Raji (cell line): ENCODE results near the gene KLHDC4.

Source experiments
- POLR2A ChIP-seq: IDR thresholded peaks from 2 replicates; pipeline ENCODE4 v1.6.1; 2011; ENCODE audit warnings: low read depth, low read length, control low read depth; ENCODE audit not compliant: insufficient read depth

KLHDC4 gene

DNA sequence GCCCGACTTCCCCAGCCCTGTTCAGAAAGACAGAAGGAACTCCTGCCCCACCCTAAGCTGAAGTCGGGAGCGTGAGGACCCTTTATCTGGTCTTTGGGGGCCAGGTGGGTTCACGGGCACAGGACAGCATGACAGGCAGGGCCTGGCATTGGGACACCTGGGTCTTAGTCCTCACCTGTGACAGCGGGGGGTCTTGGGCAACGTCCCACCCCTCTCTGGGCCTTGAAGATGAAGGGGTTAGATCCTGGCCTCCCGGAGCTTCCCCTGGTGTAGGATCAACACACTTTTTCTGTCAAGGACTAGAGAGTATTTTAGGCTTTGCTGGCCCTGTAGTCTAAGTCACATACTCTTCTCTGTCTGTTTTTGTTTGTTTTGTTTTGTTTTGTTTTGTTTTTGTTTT lies 98.3 kb downstream of the KLHDC4 start:
- no peak for TF ChIP-seq POLR2A

DNA sequence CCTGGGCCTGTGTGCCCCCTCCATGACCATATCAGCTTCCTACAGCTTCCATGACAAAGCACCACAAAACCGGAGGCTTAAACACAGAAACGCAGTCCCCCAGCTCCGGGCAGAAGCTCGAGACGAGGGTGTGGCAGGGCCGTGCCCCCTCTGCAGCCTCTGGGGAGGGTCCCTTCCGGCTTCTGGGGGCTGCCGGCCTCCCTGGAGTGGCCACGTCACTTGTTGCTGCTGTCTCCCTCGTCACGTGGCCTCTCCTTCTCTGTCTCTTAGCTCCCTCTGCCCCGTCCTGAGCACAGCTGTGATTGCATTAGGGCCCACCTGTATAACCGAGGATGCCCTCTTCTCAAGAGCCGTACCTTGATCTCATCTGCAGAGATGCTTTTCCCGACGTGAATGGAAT lies 98.9 kb downstream of the KLHDC4 start:
- TF ChIP-seq POLR2A, result no peak

DNA sequence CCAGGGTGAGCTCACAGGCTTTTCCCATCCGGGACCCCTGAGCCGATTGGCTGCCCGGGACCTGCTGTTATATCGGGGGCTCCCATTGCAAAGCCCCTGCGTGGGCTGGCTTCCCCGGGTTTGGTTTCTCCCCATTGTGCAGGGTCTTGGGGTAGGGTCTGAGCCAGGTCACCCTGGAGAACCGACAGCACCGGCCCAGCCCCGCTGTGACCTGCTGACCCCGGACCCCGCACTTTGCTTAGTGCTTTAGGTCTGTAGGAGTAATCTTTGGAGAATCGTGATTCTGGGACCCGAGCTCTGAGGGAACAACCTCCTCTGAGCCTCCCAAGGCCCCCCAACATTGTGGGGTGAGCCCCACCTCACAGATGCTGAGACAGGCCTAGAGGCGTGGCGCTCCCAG lies 100.6 kb downstream of the KLHDC4 start:
- TF ChIP-seq POLR2A, result no peak

DNA sequence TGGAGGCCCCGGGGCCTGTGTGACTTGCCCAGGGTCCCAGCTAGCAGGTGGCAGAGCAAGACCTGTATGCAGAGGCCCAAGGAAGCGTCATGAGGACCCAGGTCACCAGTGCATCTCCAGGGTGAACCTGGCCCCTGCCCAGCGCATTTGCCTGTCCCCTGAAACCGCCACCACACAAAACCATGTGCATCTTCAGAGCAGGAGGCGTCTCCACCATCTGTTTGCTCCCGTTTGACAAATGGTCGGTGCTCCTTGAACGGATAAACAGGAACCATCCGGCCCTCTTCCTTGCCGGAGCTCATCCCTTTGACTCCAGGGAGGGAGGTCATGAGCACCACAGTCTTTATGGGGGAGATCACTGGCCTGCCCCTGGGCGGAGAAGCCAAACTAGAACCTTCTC lies 101.0 kb downstream of the KLHDC4 start:
- no peak for TF ChIP-seq POLR2A

DNA sequence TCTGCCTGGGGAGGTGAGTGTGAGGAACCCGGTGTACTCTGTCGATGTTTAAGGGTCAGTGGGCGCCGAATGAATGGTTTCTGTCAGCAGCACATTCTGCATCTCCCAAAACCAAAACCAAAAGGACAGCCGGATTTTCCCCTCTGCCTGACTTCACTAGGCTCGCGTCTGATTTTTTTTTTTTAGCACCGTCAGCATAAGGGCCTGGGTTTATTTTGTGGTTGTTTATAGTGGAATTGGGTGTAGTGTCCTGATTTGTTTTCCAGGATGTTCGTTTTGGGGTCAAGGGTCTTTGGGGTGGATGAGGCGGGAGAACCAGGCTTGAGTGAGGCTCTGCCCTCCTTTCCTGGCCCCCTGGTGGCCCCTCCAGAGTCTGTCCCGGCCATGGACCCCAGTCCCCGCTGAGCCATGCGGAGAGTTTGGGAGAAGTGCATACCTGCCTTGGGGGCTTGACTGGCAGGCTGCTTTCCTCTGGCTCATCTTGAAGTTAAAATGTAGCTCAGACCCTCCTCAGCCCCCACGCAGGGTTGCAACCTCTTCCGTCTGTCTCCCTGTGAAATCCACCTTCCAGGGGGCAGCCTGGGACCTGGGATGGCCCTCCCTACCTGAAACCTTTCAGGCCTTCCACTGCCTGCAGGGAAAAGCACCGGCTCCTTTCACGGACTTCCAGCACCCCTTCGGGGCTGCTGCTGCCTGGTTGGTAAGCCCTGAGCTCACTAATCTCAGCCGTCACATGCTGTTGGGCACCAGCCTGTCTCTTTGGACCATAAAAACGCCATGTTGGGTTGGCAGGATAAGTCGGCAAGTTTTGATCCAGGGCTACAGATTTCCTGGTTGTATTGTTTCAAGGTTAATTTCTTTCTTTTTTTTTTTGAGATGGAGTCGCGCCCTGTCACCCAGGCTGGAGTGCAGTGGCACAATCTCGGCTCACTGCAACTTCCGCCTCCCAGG lies 103.3 kb downstream of the KLHDC4 start:
- TF ChIP-seq POLR2A, result no peak

DNA sequence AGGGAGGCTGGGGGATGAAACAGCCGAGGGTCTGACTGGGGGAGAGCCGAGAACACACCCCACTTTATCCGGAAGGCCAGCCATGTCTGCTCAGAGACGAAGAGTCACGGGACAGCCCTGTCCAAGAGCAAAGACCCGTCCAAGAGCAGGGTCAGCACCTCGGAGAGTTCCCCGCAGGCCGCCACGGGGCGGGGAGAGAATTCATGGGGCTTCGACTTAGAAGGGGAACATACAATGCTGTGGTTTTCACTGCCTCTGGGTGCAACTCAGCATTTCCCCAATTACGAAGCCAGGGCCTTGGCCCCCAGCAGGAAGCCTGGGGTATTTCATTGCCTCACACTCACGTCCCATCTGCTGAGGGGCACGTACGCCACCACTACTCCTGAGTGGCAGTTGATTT lies 104.2 kb downstream of the KLHDC4 start:
- no peak for TF ChIP-seq POLR2A

DNA sequence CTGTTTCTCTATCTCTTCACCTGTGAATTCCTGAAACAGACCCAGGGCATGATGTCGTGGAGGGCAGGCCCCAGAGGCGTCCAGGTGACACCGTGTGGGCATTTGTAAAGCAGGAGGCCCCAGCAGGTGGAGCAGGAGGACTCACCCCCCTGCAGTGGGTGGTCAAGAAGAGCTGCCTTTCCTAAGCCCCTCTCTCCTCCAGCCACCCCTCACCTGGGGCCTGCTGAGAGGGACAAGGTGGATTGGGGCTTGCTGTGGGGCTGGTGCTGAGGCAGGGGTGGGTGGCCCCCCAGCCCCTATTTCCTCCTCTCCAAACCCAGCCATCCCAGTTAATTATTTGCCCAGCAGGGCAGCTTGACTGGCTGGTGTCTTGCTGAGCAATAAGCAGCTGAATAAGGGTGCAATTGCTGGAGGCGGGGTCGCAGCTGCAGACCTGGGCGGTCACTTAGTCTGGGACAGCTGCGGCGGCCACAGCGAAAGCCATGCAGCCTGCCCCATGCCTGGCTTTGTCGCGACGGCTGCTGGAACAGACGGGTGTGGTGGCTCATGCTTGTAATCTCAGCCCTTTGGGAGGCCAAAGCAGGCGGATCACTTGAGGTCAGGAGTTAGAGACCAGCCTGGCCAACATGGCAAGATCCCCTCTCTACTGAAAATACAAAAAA lies 107.1 kb downstream of the KLHDC4 start:
- TF ChIP-seq POLR2A, result no peak
